HG03066 (cell line): ENCODE measurements around the gene CYP2B6.
"Not testable (repeated sequence)": the region's sequence is repeated elsewhere in the genome, so short reads cannot be mapped to it uniquely, and the experiment has no call there.

Experiments used
- ATAC-seq: cut with Tn5 transposase; IDR thresholded peaks from one replicate; pipeline ENCODE4 v1.9.1; 2021; ENCODE audit warnings: low read depth; ENCODE audit not compliant: unreplicated experiment

The CYP2B6 gene

DNA sequence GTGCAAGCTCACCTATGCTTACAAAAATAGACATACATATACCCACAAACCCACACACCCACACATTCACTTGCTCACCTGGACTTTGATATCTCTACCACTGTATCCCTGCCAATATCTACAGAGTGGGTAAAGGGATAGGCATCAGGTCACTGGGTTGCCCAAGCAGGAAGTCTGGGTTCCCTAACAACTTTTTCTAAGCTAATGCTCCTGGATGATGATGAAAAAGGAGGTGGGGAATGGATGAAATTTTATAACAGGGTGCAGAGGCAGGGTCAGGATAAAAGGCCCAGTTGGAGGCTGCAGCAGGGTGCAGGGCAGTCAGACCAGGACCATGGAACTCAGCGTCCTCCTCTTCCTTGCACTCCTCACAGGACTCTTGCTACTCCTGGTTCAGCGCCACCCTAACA, at the start of gene CYP2B6:
Gene CYP2B6 (plus strand): TSS at position 311 of the 410 bp plus-strand sequence. CDS start 24 bp downstream, at position 335.
- ATAC-seq, result no peak

GRCh38 chr19:40941481-40942219, 49.4 kb upstream of the CYP2B6 start:
- ATAC-seq, result no peak

- ATAC-seq, result no peak
Observed at GRCh38 chr19:40945645-40946044, 45.4 kb upstream of the CYP2B6 start.

DNA sequence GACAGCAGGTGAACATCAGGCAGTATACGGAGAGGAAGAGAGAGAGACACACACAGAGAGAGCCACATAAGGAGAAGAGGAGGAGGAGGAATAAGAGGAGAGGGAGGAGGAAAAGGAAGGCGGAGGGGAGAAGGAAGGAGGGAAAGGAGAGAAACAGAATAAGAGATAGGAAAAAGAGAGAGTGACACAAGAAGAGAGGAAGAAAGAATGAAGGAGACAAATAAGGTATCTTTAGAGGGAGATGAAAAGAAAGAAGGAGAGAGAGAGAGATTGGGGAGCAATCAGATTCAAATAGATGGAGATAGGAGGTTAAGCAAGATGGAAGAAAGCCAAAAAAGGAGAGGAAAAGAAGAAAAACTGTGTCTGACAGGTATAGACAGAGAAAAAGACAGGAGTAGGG, 44.0 kb upstream of the CYP2B6 start:
- no peak for ATAC-seq

- no peak for ATAC-seq
Observed at GRCh38 chr19:40947573-40947972, 43.5 kb upstream of the CYP2B6 start.

- ATAC-seq, result no peak
Observed at GRCh38 chr19:40948580-40949299, 42.3 kb upstream of the CYP2B6 start.

DNA sequence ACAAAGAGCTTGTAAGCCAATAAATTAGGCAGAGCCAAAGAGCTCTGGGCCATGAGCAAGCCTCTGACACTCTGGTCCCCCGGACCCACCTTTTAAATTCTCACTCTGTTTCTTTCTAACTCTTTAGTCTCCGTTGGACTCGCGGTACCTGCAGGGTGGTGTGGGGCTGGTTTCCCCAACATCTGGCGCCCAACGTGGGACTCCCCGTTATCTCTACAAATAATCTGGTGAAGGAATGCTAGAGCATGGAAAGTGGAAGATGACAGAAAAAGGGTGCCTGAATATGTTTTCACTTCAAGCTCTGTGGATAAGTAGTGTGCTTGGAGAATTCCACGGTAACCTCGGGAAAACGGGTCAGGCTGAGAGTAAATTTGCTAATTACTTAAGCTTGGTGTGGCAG, 36.5 kb upstream of the CYP2B6 start:
- no peak for ATAC-seq

GRCh38 chr19:40959338-40959737, 31.7 kb upstream of the CYP2B6 start:
- no peak for ATAC-seq

- no peak for ATAC-seq
Observed at GRCh38 chr19:40960062-40960685, 30.9 kb upstream of the CYP2B6 start.

DNA sequence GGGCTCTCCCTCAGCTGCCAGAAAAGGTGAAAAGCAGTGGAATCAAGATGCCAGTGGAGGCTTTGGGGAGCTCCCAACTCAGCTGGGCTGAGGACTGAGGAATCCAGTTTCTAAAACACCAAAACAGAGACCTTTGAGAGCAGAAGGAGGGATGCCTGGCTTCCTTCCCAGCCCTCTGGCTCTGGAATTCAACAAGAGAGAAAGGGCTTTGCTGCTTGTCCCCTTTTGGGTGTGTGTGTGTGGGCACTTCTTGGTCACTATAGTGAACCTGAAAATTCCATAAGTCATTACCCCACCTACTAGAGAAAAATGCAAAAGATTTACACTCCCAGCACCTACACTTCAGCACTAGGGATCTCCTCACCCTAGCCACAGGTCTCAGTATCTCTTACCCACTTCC, 30.3 kb upstream of the CYP2B6 start:
- no peak for ATAC-seq

DNA sequence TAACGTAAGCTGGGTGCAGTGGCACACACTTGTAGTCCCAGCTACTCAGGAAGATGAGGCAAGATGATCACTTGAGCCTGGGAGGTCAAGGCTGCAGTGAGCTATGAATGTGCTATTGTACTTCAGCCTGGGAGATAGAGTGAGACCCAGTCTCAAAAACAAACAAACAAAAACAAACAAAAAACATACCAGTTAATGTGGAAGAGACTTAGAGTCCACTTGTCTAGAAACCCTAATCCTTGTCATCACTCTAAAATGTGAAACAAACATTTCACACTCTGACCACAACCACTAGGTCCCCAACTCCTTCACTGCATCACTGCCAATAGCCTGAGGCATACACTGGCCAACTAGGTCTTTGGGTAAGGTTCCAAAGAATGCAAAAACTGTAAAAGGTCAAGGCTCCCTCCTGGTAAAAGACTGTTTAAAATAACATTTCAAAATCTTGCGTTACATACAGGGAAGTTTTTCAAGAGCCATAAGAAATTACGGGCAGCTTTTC, 28.6 kb upstream of the CYP2B6 start:
- no peak for ATAC-seq

DNA sequence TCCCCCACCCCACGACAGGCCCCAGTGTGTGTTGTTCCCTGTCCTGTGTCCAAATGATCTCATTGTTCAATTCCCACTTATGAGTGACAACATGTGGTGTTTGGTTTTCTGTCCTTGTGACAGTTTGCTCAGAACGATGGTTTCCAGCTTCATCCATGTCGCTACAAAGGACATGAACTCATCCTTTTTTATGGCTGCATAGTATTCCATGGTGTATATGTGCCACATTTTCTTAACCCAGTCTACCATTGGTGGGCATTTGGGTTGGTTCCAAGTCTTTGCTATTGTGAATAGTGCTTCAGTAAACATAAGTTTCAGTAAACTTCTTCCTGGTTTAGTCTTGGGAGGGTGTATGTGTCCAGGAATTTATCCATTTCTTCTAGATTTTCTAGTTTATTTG, 26.7 kb upstream of the CYP2B6 start:
- ATAC-seq, result not testable (repeated sequence)

GRCh38 chr19:40965351-40965750, 25.7 kb upstream of the CYP2B6 start:
- ATAC-seq, result not testable (repeated sequence)

DNA sequence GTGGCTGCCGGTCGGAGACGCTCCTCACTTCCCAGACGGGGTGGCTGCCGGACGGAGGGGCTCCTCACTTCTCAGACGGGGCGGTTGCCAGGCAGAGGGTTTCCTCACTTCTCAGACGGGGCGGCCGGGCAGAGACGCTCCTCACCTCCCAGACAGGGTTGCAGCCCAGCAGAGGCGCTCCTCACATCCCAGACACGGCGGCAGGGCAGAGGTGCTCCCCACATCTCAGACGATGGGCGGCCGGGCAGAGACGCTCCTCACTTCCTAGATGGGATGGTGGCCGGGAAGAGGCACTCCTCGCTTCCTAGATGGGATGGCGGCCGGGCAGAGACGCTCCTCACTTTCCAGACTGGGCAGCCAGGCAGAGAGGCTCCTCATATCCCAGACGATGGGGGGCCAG, 24.5 kb upstream of the CYP2B6 start:
- ATAC-seq, result not testable (repeated sequence)

GRCh38 chr19:40968065-40968464, 23.0 kb upstream of the CYP2B6 start:
- not testable (repeated sequence) for ATAC-seq

DNA sequence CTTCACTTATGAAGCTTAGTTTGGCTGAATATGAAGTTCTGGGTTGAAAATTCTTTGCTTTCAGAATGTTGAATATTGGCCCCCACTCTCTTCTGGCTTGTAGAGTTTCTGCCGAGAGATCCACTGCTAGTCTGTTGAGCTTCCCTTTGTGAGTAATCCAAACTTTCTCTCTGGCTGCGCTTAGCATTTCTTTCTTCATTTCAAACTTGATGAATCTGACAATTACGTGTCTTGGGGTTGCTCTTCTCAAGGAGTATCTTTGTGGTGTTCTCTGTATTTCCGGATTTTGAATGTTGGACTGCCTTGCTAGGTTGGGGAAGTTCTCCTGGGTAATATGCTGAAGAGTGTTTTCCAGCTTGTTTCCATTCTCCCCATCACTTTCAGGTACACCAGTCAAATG, 21.4 kb upstream of the CYP2B6 start:
- not testable (repeated sequence) for ATAC-seq

DNA sequence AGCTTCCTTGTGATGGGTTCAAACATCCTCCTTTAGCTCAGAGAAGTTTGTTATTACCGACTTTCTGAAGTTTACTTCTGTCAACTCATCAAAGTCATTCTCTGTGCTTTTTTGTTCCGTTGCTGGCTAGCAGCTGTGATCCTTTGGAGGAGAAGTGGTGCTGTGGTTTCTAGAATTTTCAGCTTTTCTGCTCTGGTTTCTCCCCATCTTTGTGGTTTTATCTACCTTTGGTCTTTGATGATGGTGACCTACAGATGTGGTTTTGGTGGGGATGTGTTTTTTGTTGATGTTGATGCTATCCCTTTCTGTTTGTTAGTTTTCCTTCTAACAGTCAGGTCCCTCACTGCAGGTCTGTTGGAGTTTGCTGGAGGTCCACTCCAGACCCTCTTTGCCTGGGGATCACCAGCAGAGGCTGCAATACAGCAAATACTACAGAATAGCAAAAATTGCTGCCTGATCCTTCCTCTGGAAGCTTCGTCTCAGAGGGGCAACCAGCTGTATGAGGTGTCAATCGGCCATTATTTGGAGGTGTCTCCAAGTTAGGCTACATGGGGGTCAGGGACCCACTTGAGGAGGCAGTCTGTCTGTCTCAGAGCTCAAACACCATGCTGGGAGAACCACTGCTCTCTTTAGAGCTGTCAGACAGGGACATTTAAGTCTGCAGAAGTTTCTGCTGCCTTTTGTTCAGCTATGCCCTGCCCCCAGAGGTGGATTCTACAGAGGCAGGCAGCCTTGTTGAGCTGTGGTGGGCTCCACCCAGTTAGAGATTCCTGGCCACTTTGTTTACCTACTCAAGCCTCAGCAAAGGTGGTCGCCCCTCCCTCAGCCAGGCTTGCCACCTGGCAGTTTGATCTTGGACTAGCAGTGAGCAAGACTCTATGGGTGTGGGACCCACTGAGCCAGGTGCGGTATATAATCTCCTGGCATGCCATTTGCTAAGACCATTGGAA, 20.4 kb upstream of the CYP2B6 start:
- not testable (repeated sequence) for ATAC-seq

GRCh38 chr19:40974633-40975037, 16.4 kb upstream of the CYP2B6 start:
- no peak for ATAC-seq

- no peak for ATAC-seq
Observed at GRCh38 chr19:40976134-40976533, 14.9 kb upstream of the CYP2B6 start.

GRCh38 chr19:40976724-40977123, 14.4 kb upstream of the CYP2B6 start:
- ATAC-seq, result no peak
